Activated CD4-positive, alpha-beta T cell treated with anti-CD3 and anti-CD28 coated beads, Interleukin-10, Interleukin-2, amounts not matched to agents 100 ng/mL and 50 ng/mL, durations not matched to agents 16 hours and 8 hours (primary cell): ENCODE data around the gene YWHAQ.

Source experiments
- DNase-seq: peaks from one replicate; pipeline ENCODE4 v3.0.0-alpha.2; 2020

The YWHAQ gene

GRCh38 chr2:9547262-9547991 lies 83.4 kb downstream of the YWHAQ start:
- DNase-seq, result no peak

DNA sequence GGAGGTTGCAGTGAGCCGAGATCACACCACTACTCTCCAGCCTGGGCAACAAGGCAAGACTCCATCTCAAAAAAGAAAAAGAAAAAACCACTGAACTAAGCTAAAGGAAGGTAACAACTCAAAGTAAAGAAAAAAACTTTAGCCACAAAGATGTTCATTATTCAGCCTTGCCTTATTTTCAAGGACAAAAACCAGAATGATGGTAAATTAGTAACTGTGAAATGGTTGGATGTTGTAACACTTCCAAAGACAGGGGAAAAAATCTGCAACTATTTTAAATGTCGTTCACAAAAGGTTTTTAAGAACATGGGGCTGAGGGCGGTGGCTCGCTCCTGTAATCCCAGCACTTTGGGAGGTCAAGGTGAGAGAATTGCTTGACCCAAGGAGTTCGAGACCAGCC lies 85.3 kb downstream of the YWHAQ start:
- DNase-seq, result no peak

DNA sequence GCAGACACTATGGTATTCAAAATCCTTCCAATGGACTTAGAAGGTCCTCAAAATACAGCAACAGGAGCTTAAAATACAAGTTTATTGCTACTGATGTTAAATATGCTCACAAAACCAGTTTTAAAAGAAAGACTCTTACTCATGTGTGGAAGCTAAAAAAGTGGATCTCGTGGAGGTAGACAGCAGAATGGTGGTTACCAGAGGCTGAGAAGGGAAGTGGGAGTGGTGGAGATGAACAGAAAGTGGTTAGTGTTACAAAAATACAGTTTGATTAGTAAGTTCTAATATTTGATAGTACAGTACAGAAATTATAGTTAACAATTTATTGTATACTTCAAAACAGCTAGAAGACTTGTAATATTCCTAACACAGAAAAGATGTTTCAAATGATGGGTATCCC lies 87.2 kb downstream of the YWHAQ start:
- no peak for DNase-seq

- no peak for DNase-seq
These were observed 91.3 kb downstream of the YWHAQ start for GRCh38 chr2:9539531-9539930.

DNA sequence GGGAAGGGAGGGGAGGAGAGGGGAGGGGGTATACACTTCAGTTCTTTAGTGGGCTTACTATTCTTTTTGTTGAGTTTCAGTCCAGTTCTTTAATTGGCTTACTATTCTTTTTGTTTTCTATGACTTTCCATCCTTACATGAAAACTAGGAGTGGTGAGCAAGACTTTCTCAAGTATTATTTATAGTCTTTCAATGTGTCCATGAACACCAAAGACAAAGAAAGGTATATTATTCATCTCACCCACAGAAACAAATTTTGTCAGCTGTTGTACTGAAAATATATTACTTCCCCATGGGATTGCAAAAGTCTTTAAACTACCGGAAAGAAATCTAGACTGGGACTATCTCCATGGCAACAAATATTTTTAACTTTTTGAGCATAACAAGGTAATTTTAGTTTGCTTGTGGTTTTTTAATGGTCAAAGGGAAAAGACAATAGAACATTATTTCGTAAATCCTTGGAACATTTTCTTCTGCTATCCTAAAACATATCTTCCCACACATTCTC lies 92.7 kb downstream of the YWHAQ start:
- no peak for DNase-seq

- DNase-seq, result no peak
These were observed 94.3 kb downstream of the YWHAQ start for GRCh38 chr2:9536504-9536903.

GRCh38 chr2:9535177-9535576 lies 95.6 kb downstream of the YWHAQ start:
- no peak for DNase-seq
